Measurements from ENCODE around the gene HAUS7. TPM values are rescaled to one million over a fixed set of nuclear protein-coding genes. Genes with fewer than 3 reads are reported as not detected.

Gene HAUS7
- total RNA-seq, 4 donors from 2014 or later, result 5.1 to 34.4 (median 27.1) TPM

DNA sequence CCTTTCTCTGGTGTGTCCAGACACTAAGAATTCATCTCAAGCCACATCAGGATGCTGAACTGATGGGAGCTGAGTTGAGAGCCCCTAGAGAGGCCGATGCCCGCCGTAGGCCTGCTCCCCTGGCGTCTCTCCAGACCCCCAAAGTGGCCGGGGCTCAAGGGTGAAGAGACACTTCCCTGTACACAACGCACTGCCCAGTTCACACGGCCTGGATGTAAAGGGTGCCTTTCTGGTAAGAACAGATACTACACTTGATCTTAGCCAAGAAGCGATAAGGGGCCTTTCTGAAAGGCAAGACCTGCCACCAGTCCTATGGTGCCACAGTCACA lies 19.5 kb downstream of the HAUS7 start:
- Histone ChIP-seq H3K27me3 (no peaks in the 10 kb centered on the region), H3K4me3 (no peak overlapping the region), H3K27ac (no peak overlapping the region), H3K9me3 (no peaks in the 10 kb centered on the region), H3K4me1 (no peaks in the 10 kb centered on the region), H3K36me3 (no peaks in the 10 kb centered on the region)
- TF ChIP-seq, protein P1, sequence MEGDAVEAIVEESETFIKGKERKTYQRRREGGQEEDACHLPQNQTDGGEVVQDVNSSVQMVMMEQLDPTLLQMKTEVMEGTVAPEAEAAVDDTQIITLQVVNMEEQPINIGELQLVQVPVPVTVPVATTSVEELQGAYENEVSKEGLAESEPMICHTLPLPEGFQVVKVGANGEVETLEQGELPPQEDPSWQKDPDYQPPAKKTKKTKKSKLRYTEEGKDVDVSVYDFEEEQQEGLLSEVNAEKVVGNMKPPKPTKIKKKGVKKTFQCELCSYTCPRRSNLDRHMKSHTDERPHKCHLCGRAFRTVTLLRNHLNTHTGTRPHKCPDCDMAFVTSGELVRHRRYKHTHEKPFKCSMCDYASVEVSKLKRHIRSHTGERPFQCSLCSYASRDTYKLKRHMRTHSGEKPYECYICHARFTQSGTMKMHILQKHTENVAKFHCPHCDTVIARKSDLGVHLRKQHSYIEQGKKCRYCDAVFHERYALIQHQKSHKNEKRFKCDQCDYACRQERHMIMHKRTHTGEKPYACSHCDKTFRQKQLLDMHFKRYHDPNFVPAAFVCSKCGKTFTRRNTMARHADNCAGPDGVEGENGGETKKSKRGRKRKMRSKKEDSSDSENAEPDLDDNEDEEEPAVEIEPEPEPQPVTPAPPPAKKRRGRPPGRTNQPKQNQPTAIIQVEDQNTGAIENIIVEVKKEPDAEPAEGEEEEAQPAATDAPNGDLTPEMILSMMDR (IDR thresholded peaks at IDR 0.05), result no peak
- DNase-seq, result no peak
- intact Hi-C loops (cut with DNase I; ENCODE audit: low total_unique reads), result no loop called here

DNA sequence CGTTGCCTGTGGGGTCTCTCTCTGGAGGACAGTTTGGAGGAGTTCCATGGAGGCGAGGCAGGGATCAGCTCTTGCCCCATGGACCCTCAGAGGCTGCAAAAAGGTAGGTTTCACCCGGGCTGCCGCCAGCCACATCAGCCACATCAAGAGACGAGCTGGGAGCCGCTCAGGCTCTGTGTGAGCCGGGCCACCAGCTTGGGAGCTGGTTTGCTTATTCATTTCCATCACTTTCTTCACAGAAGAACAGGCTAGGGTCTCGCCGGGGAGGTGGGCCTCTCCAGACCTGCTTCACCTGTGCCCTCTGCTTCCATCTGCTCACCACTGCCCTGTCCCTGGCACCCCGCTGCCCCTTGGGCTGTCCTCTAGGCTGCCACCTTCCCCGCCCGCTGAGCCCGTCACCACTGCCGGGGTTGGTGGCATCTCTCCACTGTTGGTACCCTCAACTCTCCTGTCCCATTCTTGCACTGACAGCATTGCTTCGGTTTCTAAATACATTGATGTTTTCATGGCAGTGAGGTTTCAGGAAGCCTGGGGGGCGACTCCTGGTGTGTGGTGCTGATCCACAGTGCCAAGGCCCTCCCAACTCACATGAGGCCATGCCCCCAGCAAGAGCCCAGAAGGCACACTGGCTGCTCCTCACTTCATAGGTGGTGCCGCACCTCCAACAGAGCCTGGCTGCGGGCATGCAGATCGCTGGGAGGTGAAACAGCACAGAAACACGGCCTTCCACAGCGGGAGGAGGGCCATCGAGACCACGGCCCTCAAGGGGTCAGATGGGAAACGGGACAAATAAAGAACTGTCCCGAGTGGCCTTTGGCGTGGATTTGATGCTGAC lies 20.0 kb downstream of the HAUS7 start:
- no peaks in the 10 kb centered on the region for H3K9me3 ChIP-seq
- H3K4me3 ChIP-seq, result no peak overlapping the region
- DNase-seq, result no peak
- no peak overlapping the region for H3K27ac ChIP-seq
- H3K4me1 ChIP-seq, result no peaks in the 10 kb centered on the region
- TF ChIP-seq, protein P1 (IDR thresholded peaks at IDR 0.05), result no peak
- no peak for TF ChIP-seq POLR2A (IDR thresholded peaks at IDR 0.05)
- intact Hi-C loops (cut with DNase I; ENCODE audit: low total_unique reads), result no loop called here
- H3K36me3 ChIP-seq, result no peaks in the 10 kb centered on the region
- no peaks in the 10 kb centered on the region for H3K27me3 ChIP-seq

DNA sequence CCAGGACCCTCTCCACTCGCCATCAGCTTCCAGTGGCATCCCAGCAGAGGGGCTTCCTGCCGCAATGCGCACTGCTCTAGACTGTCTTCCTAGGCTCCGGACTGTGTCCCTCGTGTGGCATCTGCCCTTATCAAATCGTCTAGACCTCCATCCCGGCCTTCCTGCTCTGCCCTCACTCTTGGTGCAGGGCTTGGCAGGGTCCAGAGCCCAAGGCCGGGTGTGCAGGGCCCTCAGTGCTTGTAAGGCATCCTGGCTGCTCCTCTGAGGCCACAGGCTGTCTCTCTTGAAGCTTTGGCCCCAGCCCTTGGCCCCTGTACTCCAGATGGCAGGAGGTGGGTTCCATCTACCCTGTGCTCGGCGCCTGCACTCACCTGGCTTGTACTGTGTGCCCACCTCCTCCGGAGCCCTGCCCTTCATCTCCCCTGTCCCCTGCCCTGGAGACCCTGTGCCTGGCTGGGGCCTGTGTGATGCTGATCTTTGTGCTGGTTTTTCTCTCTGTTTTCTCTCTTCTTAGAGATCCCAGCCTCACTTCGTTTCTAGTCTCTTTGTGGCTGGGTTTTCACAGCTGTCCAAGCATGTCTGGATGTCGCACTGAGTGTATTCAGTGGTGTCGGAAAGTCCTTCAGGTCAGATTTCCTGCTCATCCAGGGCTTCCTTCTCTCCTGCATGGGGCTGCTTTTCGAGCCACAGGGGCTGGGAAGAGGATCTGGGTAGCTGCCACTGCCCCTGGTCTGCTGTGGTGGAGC lies 20.8 kb downstream of the HAUS7 start:
- no peaks in the 10 kb centered on the region for H3K27me3 ChIP-seq
- H3K9me3 ChIP-seq, result no peaks in the 10 kb centered on the region
- no peak for DNase-seq
- H3K4me3 ChIP-seq, result no peak overlapping the region
- H3K4me1 ChIP-seq, result no peaks in the 10 kb centered on the region
- no peak overlapping the region for H3K27ac ChIP-seq
- no peak for TF ChIP-seq POLR2A (IDR thresholded peaks at IDR 0.05)
- TF ChIP-seq, protein P1 (IDR thresholded peaks at IDR 0.05), result no peak
- H3K36me3 ChIP-seq, result no peaks in the 10 kb centered on the region
- intact Hi-C loops (cut with DNase I; ENCODE audit: low total_unique reads), result no loop called here

DNA sequence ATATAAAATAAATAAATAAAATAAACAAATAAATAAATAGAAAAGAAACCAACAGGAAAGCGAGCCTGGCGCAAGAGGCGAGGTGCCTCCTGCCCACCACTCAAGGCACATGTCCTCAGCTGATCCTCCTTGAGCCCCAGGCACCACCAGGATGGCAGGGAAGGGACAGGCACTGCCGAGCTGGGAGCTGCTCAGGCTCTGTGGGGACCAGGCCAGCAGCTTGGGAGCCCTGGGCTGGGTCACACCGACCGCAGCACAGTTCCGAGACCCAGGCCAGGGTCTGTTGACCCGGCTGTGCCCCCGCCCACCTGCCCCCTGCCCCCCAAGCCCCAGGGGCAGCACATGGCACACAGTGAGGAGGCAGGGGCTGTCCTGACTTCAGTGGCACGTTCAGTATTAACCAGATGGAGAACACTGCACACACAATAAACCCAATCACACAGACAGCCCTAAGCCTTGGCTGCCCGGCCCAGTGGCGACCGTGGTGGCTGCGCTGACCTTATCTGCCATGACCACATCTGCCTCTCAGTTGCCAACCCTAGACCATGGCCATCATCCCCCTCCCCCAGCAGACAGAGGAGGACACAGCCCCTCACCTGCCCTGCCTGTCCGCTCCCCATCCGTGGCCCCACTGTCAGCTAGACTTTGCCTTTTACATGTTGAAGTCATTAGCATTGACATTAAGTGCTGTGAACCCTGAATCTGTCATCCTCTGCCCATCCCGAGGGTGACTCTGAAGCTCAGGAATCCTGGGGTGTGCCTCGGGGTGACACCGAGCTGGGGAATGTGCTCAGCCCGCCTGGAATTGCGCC lies 21.6 kb downstream of the HAUS7 start:
- Histone ChIP-seq H3K4me1 (no peaks in the 10 kb centered on the region), H3K27ac (no peak overlapping the region), H3K36me3 (no peaks in the 10 kb centered on the region), H3K4me3 (no peak overlapping the region), H3K27me3 (no peaks in the 10 kb centered on the region), H3K9me3 (no peaks in the 10 kb centered on the region)
- TF ChIP-seq POLR2A (IDR thresholded peaks at IDR 0.05), result no peak
- TF ChIP-seq, protein P1 (IDR thresholded peaks at IDR 0.05), result no peak
- intact Hi-C loops (cut with DNase I; ENCODE audit: low total_unique reads), result no loop called here
- no peak for DNase-seq

All from uterus (tissue), 4 donors.